ENCODE measurements around the gene SPI1.

SPI1 gene

DNA sequence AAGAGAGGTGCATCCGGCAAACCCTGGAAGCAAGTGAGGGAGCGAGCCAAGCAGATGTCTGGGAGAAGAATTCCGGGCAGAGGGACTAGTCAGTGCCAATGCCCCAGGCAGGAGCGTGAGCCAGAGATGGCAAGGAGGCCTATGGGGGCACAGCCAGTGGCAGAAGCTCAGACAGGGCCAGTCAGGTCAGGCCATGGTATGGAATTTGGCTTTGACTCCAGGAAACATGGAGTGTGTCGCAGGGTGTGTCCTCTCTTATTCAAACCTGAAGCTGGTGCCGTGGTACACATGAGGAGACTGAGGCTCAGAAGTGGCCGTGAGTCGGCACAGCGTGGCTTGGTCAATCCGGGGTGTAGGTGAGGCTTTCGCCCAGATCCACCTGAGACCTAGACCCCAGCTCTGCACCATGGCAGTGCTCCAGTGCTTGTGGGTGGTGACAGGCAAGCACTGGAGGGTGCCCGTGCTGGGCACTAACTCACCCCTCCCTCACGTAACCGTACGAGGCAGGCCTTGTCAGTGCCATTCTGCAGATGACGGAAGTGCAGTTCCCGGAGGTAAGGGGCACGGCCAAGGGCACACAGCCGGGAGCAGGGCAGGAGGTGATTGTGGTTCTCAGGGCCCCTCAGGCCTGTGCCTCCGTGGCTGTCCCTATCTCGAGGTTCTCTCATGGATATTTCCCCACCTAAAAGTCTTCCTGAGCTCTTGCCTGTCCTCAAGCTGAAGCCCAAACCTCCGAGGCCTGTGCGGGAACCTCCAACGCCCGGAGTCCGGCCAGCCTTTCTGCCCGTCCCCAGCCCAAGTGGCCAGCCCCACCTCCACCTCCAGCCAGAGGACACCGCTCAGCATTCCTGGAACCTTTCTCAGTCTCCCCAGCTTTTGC lies 10.6 kb upstream of the SPI1 start:
- no peak overlapping the region for H3K4me3 ChIP-seq (ENCODE audit: low read length)
- no peak overlapping the region for H2AFZ ChIP-seq (ENCODE audit: low read depth, low read length)
- no peaks in the 10 kb centered on the region for H3K36me3 ChIP-seq (ENCODE audit: insufficient read depth, low read length)
- H3K4me1 ChIP-seq (ENCODE audit: insufficient read depth, low read length): no peaks in the 10 kb centered on the region
- no peaks in the 10 kb centered on the region for H3K27me3 ChIP-seq (ENCODE audit: insufficient read depth, low read length)
- H3K9me3 ChIP-seq (ENCODE audit: low read length): no peaks in the 10 kb centered on the region

DNA sequence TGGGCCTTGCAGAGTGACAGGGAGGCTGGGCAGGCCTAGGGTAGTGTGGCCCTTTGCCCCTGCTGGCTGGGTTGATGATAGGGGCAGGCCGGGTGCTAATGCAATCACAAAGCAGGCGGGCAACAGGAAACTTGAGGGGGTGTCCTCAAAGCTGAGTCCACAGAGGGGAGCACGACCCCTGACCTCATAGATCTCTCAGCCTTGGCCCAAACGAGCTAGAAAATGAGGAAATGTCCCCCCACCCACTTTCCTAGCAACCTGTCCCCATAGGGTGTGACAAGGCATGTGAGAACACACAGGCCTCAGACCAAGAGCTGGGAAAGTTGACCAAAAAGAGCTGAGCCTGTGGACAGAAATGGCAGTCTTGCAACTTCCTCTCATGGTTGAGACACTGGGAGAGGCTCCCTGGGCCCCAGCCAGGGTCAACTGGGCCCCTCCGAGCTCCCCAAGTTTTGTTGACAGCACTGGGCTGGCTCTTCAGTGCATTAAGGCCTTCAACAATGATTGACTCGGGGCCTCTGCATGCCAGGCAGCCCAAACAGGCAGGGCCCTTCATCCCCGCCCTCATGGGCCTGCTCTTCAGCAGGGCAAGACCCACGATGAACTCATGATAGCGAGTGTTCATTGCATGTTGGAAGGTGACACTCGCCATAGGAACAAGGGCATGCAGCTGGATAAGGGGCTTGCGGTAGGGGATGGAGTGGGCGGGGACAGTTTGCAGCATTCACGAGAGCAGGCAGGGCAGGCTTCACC lies 9.8 kb upstream of the SPI1 start:
- no peak overlapping the region for H3K4me3 ChIP-seq (ENCODE audit: low read length)
- no peak overlapping the region for H2AFZ ChIP-seq (ENCODE audit: low read depth, low read length)
- no peaks in the 10 kb centered on the region for H3K27me3 ChIP-seq (ENCODE audit: insufficient read depth, low read length)
- H3K4me1 ChIP-seq (ENCODE audit: insufficient read depth, low read length): no peaks in the 10 kb centered on the region
- no peaks in the 10 kb centered on the region for H3K36me3 ChIP-seq (ENCODE audit: insufficient read depth, low read length)
- no peaks in the 10 kb centered on the region for H3K9me3 ChIP-seq (ENCODE audit: low read length)

DNA sequence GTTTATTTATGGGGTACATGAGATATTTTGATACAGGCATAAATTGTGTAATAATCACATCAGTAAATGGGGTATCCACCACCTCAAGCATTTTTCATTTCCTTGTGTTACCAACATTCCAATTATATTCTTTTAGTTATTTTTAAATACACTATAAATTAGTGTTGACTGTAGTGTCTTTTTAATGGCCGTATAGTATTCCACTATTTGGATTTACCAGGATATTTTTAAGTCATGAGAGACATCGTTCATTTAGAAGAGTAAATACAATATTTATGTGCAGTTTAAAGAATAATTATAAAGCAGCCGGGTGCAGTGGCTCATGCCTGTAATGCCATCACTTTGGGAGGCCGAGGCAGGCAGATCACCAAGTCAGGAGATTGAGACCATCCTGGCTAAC lies 6.2 kb upstream of the SPI1 start:
- H3K36me3 ChIP-seq (ENCODE audit: insufficient read depth, low read length): no peaks in the 10 kb centered on the region
- H3K4me3 ChIP-seq (ENCODE audit: low read length): no peak overlapping the region
- H3K27me3 ChIP-seq (ENCODE audit: insufficient read depth, low read length): no peaks in the 10 kb centered on the region
- H3K4me1 ChIP-seq (ENCODE audit: insufficient read depth, low read length): no peaks in the 10 kb centered on the region
- H2AFZ ChIP-seq (ENCODE audit: low read depth, low read length): no peak overlapping the region
- H3K9me3 ChIP-seq (ENCODE audit: low read length): no peaks in the 10 kb centered on the region

- H3K4me1 ChIP-seq (ENCODE audit: insufficient read depth, low read length): no peaks in the 10 kb centered on the region
- no peaks in the 10 kb centered on the region for H3K9me3 ChIP-seq (ENCODE audit: low read length)
- no peak overlapping the region for H2AFZ ChIP-seq (ENCODE audit: low read depth, low read length)
- H3K36me3 ChIP-seq (ENCODE audit: insufficient read depth, low read length): no peaks in the 10 kb centered on the region
- no peaks in the 10 kb centered on the region for H3K27me3 ChIP-seq (ENCODE audit: insufficient read depth, low read length)
- no peak overlapping the region for H3K4me3 ChIP-seq (ENCODE audit: low read length)
Observed at GRCh38 chr11:47383071-47383470, 4.7 kb upstream of the SPI1 start.

DNA sequence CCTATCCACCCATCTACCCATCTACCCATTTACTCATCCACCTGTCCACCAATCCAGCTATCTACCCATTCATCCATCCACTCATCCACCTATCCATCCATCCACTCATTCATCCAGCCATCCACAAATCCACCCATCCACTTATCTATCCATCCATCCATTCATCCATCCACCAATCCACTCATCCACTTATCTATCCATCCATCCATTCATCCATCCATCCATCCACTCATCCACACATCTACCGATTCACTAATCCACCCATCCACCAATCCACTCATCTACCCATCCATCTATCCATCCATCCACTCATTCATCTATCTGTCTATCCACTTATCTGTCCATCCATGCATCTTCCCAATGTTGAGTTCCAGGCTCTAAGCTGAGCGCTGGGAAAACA lies 1.7 kb upstream of the SPI1 start:
- Histone ChIP-seq H2AFZ (ENCODE audit: low read depth, low read length) (no peak overlapping the region), H3K4me3 (ENCODE audit: low read length) (no peak overlapping the region), H3K9me3 (ENCODE audit: low read length) (no peaks in the 10 kb centered on the region), H3K4me1 (ENCODE audit: insufficient read depth, low read length) (no peaks in the 10 kb centered on the region), H3K27me3 (ENCODE audit: insufficient read depth, low read length) (no peaks in the 10 kb centered on the region), H3K36me3 (ENCODE audit: insufficient read depth, low read length) (no peaks in the 10 kb centered on the region)

DNA sequence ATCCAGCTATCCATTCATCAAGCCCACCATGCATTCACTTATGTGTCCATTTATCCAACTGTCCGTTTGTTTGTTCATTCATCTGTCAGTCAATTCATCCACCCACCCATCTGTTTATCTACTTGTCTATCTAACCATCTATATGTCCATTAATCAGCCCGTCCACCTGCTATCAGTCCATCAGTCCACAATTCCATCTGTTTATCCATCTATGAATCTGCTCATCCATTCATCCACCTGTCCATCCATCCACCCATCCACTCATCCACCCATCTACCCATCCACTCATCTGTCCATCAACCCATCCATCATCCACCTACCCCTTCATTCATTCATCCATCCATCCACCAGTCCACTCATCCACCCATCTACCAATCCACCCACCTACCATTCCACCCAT lies 970 bp upstream of the SPI1 start:
- Histone ChIP-seq H3K27me3 (ENCODE audit: insufficient read depth, low read length) (no peaks in the 10 kb centered on the region), H3K36me3 (ENCODE audit: insufficient read depth, low read length) (no peaks in the 10 kb centered on the region), H3K9me3 (ENCODE audit: low read length) (no peaks in the 10 kb centered on the region), H3K4me1 (ENCODE audit: insufficient read depth, low read length) (no peaks in the 10 kb centered on the region), H2AFZ (ENCODE audit: low read depth, low read length) (no peak overlapping the region), H3K4me3 (ENCODE audit: low read length) (no peak overlapping the region)

- H2AFZ ChIP-seq (ENCODE audit: low read depth, low read length): no peak overlapping the region
- H3K4me3 ChIP-seq (ENCODE audit: low read length): no peak overlapping the region
- no peaks in the 10 kb centered on the region for H3K9me3 ChIP-seq (ENCODE audit: low read length)
- H3K36me3 ChIP-seq (ENCODE audit: insufficient read depth, low read length): no peaks in the 10 kb centered on the region
- no peaks in the 10 kb centered on the region for H3K27me3 ChIP-seq (ENCODE audit: insufficient read depth, low read length)
- no peaks in the 10 kb centered on the region for H3K4me1 ChIP-seq (ENCODE audit: insufficient read depth, low read length)
Observed at GRCh38 chr11:47378836-47379170, 456 bp upstream of the SPI1 start.

DNA sequence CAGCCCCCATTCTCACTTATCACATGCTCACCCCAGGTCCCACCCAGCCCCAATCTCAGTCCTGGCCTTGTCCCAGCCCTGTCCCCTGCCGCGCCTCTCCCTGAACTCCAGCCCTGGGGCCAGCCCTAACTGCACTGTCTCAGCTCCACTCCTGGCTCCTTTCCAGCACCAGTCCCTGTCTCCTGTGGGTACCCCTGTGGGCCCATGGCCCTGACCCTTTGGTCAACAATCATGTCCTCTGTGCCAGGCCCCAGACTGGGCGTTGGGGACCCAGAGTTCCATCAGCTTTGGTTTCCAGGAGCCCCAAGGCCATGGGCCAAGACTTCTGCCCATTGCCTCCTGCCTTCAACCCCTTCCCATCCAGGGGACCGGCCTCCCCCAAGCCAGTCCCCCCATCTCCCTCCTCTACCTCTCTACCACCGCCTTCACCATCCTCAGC lies 757 bp downstream of the SPI1 start:
- H3K9me3 ChIP-seq (ENCODE audit: low read length): no peaks in the 10 kb centered on the region
- H3K27me3 ChIP-seq (ENCODE audit: insufficient read depth, low read length): no peaks in the 10 kb centered on the region
- no peaks in the 10 kb centered on the region for H3K36me3 ChIP-seq (ENCODE audit: insufficient read depth, low read length)
- no peak overlapping the region for H2AFZ ChIP-seq (ENCODE audit: low read depth, low read length)
- H3K4me1 ChIP-seq (ENCODE audit: insufficient read depth, low read length): no peaks in the 10 kb centered on the region
- H3K4me3 ChIP-seq (ENCODE audit: low read length): no peak overlapping the region

- H3K27me3 ChIP-seq (ENCODE audit: insufficient read depth, low read length): no peaks in the 10 kb centered on the region
- H3K4me1 ChIP-seq (ENCODE audit: insufficient read depth, low read length): no peaks in the 10 kb centered on the region
- H3K4me3 ChIP-seq (ENCODE audit: low read length): no peak overlapping the region
- no peak overlapping the region for H2AFZ ChIP-seq (ENCODE audit: low read depth, low read length)
- no peaks in the 10 kb centered on the region for H3K36me3 ChIP-seq (ENCODE audit: insufficient read depth, low read length)
- H3K9me3 ChIP-seq (ENCODE audit: low read length): no peaks in the 10 kb centered on the region
Observed at GRCh38 chr11:47376525-47377371, 1.6 kb downstream of the SPI1 start.

GRCh38 chr11:47376107-47376524 lies 2.2 kb downstream of the SPI1 start:
- Histone ChIP-seq H3K9me3 (ENCODE audit: low read length) (no peaks in the 10 kb centered on the region), H3K4me3 (ENCODE audit: low read length) (no peak overlapping the region), H3K4me1 (ENCODE audit: insufficient read depth, low read length) (no peaks in the 10 kb centered on the region), H2AFZ (ENCODE audit: low read depth, low read length) (no peak overlapping the region), H3K27me3 (ENCODE audit: insufficient read depth, low read length) (no peaks in the 10 kb centered on the region), H3K36me3 (ENCODE audit: insufficient read depth, low read length) (no peaks in the 10 kb centered on the region)

DNA sequence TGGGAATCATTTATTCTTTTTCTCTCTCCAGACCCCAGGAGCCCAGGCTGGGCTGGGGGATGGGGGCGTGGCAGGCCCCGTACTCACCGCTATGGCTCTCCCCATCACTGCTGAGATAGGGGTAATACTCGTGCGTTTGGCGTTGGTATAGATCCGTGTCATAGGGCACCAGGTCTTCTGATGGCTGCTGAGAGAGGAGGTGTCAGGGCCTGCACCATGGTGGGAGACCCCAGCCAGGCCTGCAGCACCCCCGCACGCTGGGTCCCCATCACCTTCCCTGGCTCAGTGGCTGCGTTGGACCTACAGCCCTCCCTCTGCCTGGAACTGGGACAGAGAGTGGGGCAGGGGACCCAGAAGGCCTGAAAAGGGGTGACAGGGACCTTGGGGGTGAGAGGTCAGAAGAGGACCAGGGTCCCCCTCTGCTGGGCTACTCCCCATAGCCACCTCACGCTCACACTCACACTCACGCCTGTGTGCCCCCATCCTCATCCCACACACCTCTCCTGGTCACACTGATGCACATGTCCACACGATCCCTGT lies 2.7 kb downstream of the SPI1 start:
- Histone ChIP-seq H3K9me3 (ENCODE audit: low read length) (no peaks in the 10 kb centered on the region), H2AFZ (ENCODE audit: low read depth, low read length) (no peak overlapping the region), H3K27me3 (ENCODE audit: insufficient read depth, low read length) (no peaks in the 10 kb centered on the region), H3K4me1 (ENCODE audit: insufficient read depth, low read length) (no peaks in the 10 kb centered on the region), H3K4me3 (ENCODE audit: low read length) (no peak overlapping the region), H3K36me3 (ENCODE audit: insufficient read depth, low read length) (no peaks in the 10 kb centered on the region)

- no peaks in the 10 kb centered on the region for H3K36me3 ChIP-seq (ENCODE audit: insufficient read depth, low read length)
- no peaks in the 10 kb centered on the region for H3K9me3 ChIP-seq (ENCODE audit: low read length)
- H2AFZ ChIP-seq (ENCODE audit: low read depth, low read length): no peak overlapping the region
- H3K27me3 ChIP-seq (ENCODE audit: insufficient read depth, low read length): no peaks in the 10 kb centered on the region
- H3K4me3 ChIP-seq (ENCODE audit: low read length): no peak overlapping the region
- H3K4me1 ChIP-seq (ENCODE audit: insufficient read depth, low read length): no peaks in the 10 kb centered on the region
Observed at GRCh38 chr11:47375020-47375419, 3.3 kb downstream of the SPI1 start.

- H2AFZ ChIP-seq (ENCODE audit: low read depth, low read length): no peak overlapping the region
- no peaks in the 10 kb centered on the region for H3K4me1 ChIP-seq (ENCODE audit: insufficient read depth, low read length)
- H3K36me3 ChIP-seq (ENCODE audit: insufficient read depth, low read length): no peaks in the 10 kb centered on the region
- no peaks in the 10 kb centered on the region for H3K9me3 ChIP-seq (ENCODE audit: low read length)
- H3K27me3 ChIP-seq (ENCODE audit: insufficient read depth, low read length): no peaks in the 10 kb centered on the region
- H3K4me3 ChIP-seq (ENCODE audit: low read length): no peak overlapping the region
Observed at GRCh38 chr11:47374720-47375019, 3.7 kb downstream of the SPI1 start.
